Kidney (tissue), 14 donors: Measurements from ENCODE around the gene PARK7. TPM values are rescaled to one million over a fixed set of nuclear protein-coding genes. Genes with fewer than 3 reads are reported as not detected.
A peak's percentile ranks its signal among the peaks of the same experiment; 100 is the strongest.

ENCODE experiments used
- DNase-seq, 5 donors: peaks; one replicate each; pipeline ENCODE4 v3.0.0-alpha.2; 2013 to 2020
- FAIRE-seq: peaks from 2 replicates; lab custom pipeline; 2012; peaks lifted over from hg19 to GRCh38; lab: Jason Lieb, UNC
- H3K27ac ChIP-seq, 2 donors: one replicate each; pipeline ENCODE4 v1.7.0; 2013; ENCODE audit warnings: low read depth in 2 of 2, low read length in 2 of 2, inconsistent platforms in 1 of 2
- H3K27me3 ChIP-seq: one replicate; pipeline ENCODE4 v1.7.1; 2013; ENCODE audit warnings: low read length, inconsistent platforms; ENCODE audit not compliant: control insufficient read depth, insufficient read depth
- H3K36me3 ChIP-seq, 3 donors: one replicate each; pipeline versions ENCODE4 v1.7.0 to v1.7.1; 2013; ENCODE audit warnings: low read length in 3 of 3, control low read depth in 1 of 3, inconsistent platforms in 1 of 3; ENCODE audit not compliant: insufficient read depth in 3 of 3, control insufficient read depth in 2 of 3
- H3K4me1 ChIP-seq, 3 donors: one replicate each; pipeline versions ENCODE4 v1.7.0 to v1.7.1; 2013; ENCODE audit warnings: low read length in 3 of 3, inconsistent platforms in 1 of 3, low read depth in 1 of 3; ENCODE audit not compliant: control insufficient read depth in 2 of 3, insufficient read depth in 2 of 3
- H3K4me3 ChIP-seq, 3 donors: one replicate each; pipeline versions ENCODE4 v1.7.0 to v1.8.1; 2013; ENCODE audit warnings: low read length in 3 of 3, control low read depth in 1 of 3, inconsistent platforms in 1 of 3
- H3K9ac ChIP-seq, 3 donors: one replicate each; pipeline versions ENCODE4 v1.7.0 to v1.7.1; 2013; ENCODE audit warnings: low read length in 3 of 3, control low read depth in 1 of 3, inconsistent platforms in 1 of 3
- H3K9me3 ChIP-seq, 3 donors: one replicate each; pipeline versions ENCODE4 v1.7.0 to v1.7.1; 2013; ENCODE audit warnings: low read length in 3 of 3, control low read depth in 1 of 3, inconsistent platforms in 1 of 3; ENCODE audit not compliant: control insufficient read depth in 2 of 3, insufficient read depth in 1 of 3
- intact Hi-C: fragments of 100-400 bp; cut with DNase I; formaldehyde crosslinking; loops from one replicate; pipeline ENCODE4 v1.11.1; 2022
- polyA plus RNA-seq: library from polyadenylated mRNA; stranded (reverse); fragments of 350-450 nt; fragmentation: Illumina TruSeq; extraction: RNeasy Lipid Tissue Mini Kit (QIAGEN cat#74804); gene quantifications from one replicate; pipeline ENCODE4 v1.2.3, GENCODE V29; 2014; ENCODE audit warnings: low read depth, low replicate concordance; ENCODE audit not compliant: insufficient read depth
- total RNA-seq: library from RNA; stranded (reverse); fragmentation: NEBNext Ultra II Directional; extraction: Animal tissue kit (Norgen Biotek cat#: 25700); gene quantifications from one replicate; pipeline ENCODE4 v1.2.1, GENCODE V29; 2021
- TF ChIP-seq, protein P1 (sequence below): IDR thresholded peaks from 3 replicates; pipeline ENCODE4 v1.5.1; 2012; ENCODE audit warnings: mild to moderate bottlenecking, moderate library complexity, borderline replicate concordance; ENCODE audit not compliant: insufficient read depth; ENCODE audit errors: extremely low read depth
- donor health status: control.
- donor health status: control.
- donor health status: control.
- donor health status: control.
- donor health status: control.
- donor health status: DM: yes; HTN: yes; CAD: no.
- donor health status: Normal renal cell carcinoma (clear cell type).

The PARK7 gene
- total and polyA plus RNA-seq, 2 donors from 2014 or later: 239 to 481 TPM

GRCh38 chr1:7972285-7972684 lies 10.8 kb downstream of the PARK7 start:
- intact Hi-C loops: no loop called here
- H3K36me3 ChIP-seq: peaks cover 9 to 38% (median 20%) of the 10 kb centered on the region in 3 donors
- H3K9me3 ChIP-seq: no peaks in the 10 kb centered on the region
- H3K4me3 ChIP-seq: no peak overlapping the region
- FAIRE-seq (no peak), DNase-seq (no peak)
- peaks cover 0 to 2% (median 0%) of the 10 kb centered on the region in 3 donors for H3K4me1 ChIP-seq
- no peak overlapping the region for H3K9ac ChIP-seq
- no peak overlapping the region for H3K27ac ChIP-seq
- H3K27me3 ChIP-seq: no peaks in the 10 kb centered on the region
- TF ChIP-seq, protein P1, sequence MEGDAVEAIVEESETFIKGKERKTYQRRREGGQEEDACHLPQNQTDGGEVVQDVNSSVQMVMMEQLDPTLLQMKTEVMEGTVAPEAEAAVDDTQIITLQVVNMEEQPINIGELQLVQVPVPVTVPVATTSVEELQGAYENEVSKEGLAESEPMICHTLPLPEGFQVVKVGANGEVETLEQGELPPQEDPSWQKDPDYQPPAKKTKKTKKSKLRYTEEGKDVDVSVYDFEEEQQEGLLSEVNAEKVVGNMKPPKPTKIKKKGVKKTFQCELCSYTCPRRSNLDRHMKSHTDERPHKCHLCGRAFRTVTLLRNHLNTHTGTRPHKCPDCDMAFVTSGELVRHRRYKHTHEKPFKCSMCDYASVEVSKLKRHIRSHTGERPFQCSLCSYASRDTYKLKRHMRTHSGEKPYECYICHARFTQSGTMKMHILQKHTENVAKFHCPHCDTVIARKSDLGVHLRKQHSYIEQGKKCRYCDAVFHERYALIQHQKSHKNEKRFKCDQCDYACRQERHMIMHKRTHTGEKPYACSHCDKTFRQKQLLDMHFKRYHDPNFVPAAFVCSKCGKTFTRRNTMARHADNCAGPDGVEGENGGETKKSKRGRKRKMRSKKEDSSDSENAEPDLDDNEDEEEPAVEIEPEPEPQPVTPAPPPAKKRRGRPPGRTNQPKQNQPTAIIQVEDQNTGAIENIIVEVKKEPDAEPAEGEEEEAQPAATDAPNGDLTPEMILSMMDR: no peak

GRCh38 chr1:7973086-7973485 lies 11.6 kb downstream of the PARK7 start:
- Histone ChIP-seq H3K27ac (no peak overlapping the region), H3K9me3 (no peaks in the 10 kb centered on the region), H3K4me3 (no peak overlapping the region), H3K4me1 (peaks cover 0 to 2% (median 0%) of the 10 kb centered on the region in 3 donors), H3K36me3 (peaks cover 9 to 32% (median 20%) of the 10 kb centered on the region in 3 donors), H3K9ac (no peak overlapping the region), H3K27me3 (no peaks in the 10 kb centered on the region)
- TF ChIP-seq, protein P1: no peak
- intact Hi-C loops: no loop called here
- no peak for FAIRE-seq
- no peak for DNase-seq

- Histone ChIP-seq H3K4me3 (no peak overlapping the region), H3K9me3 (no peaks in the 10 kb centered on the region), H3K27ac (no peak overlapping the region), H3K27me3 (no peaks in the 10 kb centered on the region), H3K4me1 (peaks cover 0 to under 1% (median 0%) of the 10 kb centered on the region in 3 donors), H3K36me3 (peaks cover 4 to 28% (median 22%) of the 10 kb centered on the region in 3 donors), H3K9ac (no peak overlapping the region)
- FAIRE-seq (no peak), DNase-seq (peak; percentile 83 to 88 (median 83))
- intact Hi-C loops: no loop called here
- TF ChIP-seq, protein P1: peak; percentile 91
These were observed 13.8 kb downstream of the PARK7 start for GRCh38 chr1:7975212-7975865.
